ENCODE data around the gene ZIM2. TPM values are rescaled to one million over a fixed set of nuclear protein-coding genes. Genes with fewer than 3 reads are reported as not detected.

Gene ZIM2
- total and polyA plus RNA-seq, 10 donors = 0.73 TPM; not detected in 9

- TF ChIP-seq CTCF (IDR thresholded peaks at IDR 0.05 in 8 of 11, conservative IDR thresholded peaks at IDR 0.05 in 3 of 11) (no peak), POLR2AphosphoS5 (IDR thresholded peaks at IDR 0.05) (no peak), POLR2A (IDR thresholded peaks at IDR 0.05) (no peak)
- Histone ChIP-seq H3K4me3 (no peak overlapping the region), H3K9me3 (peaks cover 0 to 61% (median 31%) of the 10 kb centered on the region in 8 donors), H3K4me1 (no peaks in the 10 kb centered on the region), H3K27me3 (replicated peaks in 1 of 7) (no peaks in the 10 kb centered on the region), H3K27ac (no peak overlapping the region), H3K36me3 (no peaks in the 10 kb centered on the region)
- intact Hi-C loops (cut with DNase I; ENCODE audit: low total_unique reads) = no loop called here
- WGBS, 5 donors = 64 to 89% (median 69%) methylated on average over 6 of the region's 6 CpGs
- DNase-seq = no peak
Observed at GRCh38 chr19:56811480-56811879, 29.0 kb downstream of the ZIM2 start.

- intact Hi-C loops (cut with DNase I; ENCODE audit: low total_unique reads) = no loop called here
- Histone ChIP-seq H3K27me3 (replicated peaks in 1 of 7) (no peaks in the 10 kb centered on the region), H3K4me1 (no peaks in the 10 kb centered on the region), H3K36me3 (no peaks in the 10 kb centered on the region), H3K9me3 (peaks cover 0 to 61% (median 35%) of the 10 kb centered on the region in 8 donors), H3K4me3 (no peak overlapping the region), H3K27ac (no peak overlapping the region)
- WGBS, 5 donors = 81 to 93% (median 86%) methylated on average over 1 of the region's 1 CpG
- no peak for TF ChIP-seq POLR2AphosphoS5 (IDR thresholded peaks at IDR 0.05)
- TF ChIP-seq CTCF (IDR thresholded peaks at IDR 0.05 in 8 of 11, conservative IDR thresholded peaks at IDR 0.05 in 3 of 11) = no peak
- no peak for TF ChIP-seq POLR2A (IDR thresholded peaks at IDR 0.05)
- DNase-seq = no peak
Observed at GRCh38 chr19:56810260-56810659, 30.3 kb downstream of the ZIM2 start.

GRCh38 chr19:56808717-56809392 lies 31.7 kb downstream of the ZIM2 start:
- no peaks in the 10 kb centered on the region for H3K4me1 ChIP-seq
- no peak overlapping the region for H3K4me3 ChIP-seq
- WGBS, 5 donors = 73 to 83% (median 81%) methylated on average over 3 of the region's 3 CpGs
- intact Hi-C loops (cut with DNase I; ENCODE audit: low total_unique reads) = no loop called here
- no peaks in the 10 kb centered on the region for H3K27me3 ChIP-seq (replicated peaks in 1 of 7)
- peaks cover 0 to 61% (median 41%) of the 10 kb centered on the region in 8 donors for H3K9me3 ChIP-seq
- DNase-seq = no peak
- TF ChIP-seq POLR2A (IDR thresholded peaks at IDR 0.05) (no peak), CTCF (IDR thresholded peaks at IDR 0.05 in 8 of 11, conservative IDR thresholded peaks at IDR 0.05 in 3 of 11) (no peak), POLR2AphosphoS5 (IDR thresholded peaks at IDR 0.05) (no peak)
- H3K36me3 ChIP-seq = no peaks in the 10 kb centered on the region
- no peak overlapping the region for H3K27ac ChIP-seq

- H3K27me3 ChIP-seq (replicated peaks in 1 of 7) = no peaks in the 10 kb centered on the region
- H3K4me3 ChIP-seq = no peak overlapping the region
- no peak overlapping the region for H3K27ac ChIP-seq
- H3K9me3 ChIP-seq = peaks cover 0 to 79% (median 61%) of the 10 kb centered on the region in 8 donors
- TF ChIP-seq POLR2AphosphoS5 (IDR thresholded peaks at IDR 0.05) (no peak), POLR2A (IDR thresholded peaks at IDR 0.05) (no peak), CTCF (IDR thresholded peaks at IDR 0.05 in 8 of 11, conservative IDR thresholded peaks at IDR 0.05 in 3 of 11) (no peak)
- intact Hi-C loops (cut with DNase I; ENCODE audit: low total_unique reads) = no loop called here
- no peaks in the 10 kb centered on the region for H3K36me3 ChIP-seq
- DNase-seq = no peak
- no peaks in the 10 kb centered on the region for H3K4me1 ChIP-seq
Observed at GRCh38 chr19:56806639-56807038, 33.9 kb downstream of the ZIM2 start.
